ENCODE measurements around the gene SGIP1.
A peak's percentile ranks its signal among the peaks of the same experiment; 100 is the strongest.

The SGIP1 gene

DNA sequence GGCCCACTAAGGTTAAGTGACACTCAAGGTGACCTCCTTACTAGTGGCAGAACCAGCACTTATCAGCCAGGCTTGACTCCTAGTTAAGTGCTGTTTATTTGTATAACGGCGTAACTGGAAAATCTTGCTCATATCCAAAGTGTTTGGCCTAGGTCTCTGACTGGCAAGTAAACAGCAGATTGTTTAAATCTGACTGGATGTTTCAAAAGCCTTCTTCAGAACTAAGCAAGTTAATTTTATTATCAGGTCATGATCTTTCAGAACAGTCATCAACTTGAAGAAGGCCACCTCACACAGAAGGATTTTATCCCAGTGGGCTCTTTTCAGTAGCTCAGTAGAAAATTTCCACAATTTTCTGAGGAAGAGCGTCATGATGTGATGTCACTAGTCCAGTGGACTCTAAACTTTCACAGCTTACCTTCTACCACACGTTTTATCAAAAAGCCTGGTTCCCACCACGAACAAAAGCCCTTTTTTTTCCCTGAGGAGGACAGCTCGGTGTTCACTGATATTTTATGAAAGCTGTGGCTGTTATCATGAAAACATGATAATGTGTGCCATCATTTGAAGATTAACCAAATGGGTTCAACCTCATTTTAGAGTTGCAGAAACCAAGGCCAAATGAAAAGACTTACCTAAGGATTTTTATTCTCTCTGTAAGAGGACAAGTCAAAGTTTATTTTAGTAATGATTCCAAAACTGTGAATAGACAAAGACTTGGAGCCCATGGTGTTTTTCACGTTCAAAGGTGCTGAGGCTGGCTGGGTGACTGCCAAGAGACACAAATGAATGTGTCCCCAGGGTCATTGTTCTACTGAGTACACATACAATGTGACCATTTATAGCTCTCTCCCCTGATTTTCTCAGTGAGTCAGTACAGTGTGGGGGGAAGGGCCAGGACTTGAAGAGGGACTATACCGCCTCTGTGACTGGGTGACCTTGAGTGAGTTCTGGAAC lies 9.1 kb downstream of the SGIP1 start:
- intact Hi-C loops (cut with DNase I): no loop called here
- DNase-seq: peak; percentile 12 to 88 (median 56)

DNA sequence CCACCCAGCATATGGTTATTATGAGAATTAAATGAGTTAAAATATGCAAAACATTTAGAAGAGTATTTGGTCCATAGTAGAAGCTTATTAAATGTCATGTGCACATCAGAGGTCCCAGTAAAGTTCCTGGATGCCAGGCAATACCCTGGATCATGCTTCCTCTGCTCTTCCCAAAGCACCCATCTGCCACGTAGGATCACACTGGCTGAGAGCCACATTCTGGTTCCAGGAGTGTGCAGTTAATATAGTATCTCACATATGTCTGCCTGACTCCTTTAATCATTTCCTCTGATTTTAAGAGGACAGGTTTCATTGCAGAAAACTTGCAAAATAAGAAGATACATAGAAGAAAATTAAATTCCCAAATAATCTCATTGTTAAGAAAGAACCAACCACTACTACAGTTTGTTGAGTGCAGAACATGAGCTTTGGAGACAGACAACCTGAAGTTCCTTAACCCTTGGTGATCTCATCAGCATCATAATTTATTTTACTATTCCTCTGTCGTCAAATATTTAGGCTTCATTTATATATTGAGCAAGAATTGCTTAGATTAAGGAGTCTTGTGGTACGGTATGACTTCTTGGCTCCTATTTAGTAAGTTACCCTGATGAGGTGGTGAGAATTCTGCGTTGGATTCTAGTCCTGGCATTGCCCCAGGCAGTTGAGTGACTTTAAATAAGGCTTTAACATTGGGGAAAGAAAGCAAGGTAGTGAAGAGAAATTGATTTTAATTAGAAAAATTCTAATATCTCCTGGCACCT lies 12.3 kb downstream of the SGIP1 start:
- intact Hi-C loops (cut with DNase I): no loop called here
- no peak for DNase-seq

DNA sequence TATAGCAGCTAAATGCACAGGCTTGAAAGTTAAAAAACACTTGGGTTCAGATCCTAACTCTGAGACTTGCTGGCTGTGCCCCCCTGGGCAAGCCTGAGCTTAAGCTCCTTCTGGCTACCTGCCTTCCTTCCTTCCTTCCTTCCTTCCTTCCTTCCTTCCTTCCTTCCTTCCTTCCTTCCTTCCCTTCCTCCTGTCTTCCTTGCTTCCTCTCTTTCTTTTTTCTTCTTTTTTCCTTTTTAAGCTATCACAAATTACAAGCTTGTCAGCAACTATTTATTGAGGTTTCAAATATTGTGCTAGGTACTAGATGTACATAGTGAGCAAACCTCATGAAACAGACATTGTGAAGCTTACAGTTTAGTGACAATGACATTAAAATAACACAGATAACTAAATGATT lies 15.1 kb downstream of the SGIP1 start:
- intact Hi-C loops (cut with DNase I): no loop called here

GRCh38 chr1:66550243-66550642 lies 16.3 kb downstream of the SGIP1 start:
- intact Hi-C loops (cut with DNase I): no loop called here
- no peak for DNase-seq

More for the DNA sequence above, 15.1 kb downstream of the SGIP1 start:
- DNase-seq: no peak

DNA sequence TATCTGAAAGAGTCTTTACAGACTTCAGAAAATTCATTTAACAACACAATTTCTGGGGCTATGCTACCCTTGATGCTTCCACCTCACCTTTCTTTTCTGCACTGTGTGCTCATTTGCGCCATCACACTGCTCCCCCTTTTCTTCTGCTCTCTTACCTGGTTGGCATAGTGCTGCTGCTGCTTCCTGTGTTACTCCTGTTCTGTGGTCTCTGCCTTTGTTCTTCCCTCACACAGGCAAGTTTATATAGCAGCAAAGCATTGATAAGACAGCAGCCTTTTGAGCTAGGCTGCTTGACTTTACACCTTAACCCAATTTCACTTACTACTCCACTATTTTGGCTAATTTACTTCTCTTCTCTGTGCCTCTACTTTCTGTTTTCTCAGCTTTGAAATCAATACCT lies 18.3 kb downstream of the SGIP1 start:
- intact Hi-C loops (cut with DNase I): no loop called here
- no peak for DNase-seq

DNA sequence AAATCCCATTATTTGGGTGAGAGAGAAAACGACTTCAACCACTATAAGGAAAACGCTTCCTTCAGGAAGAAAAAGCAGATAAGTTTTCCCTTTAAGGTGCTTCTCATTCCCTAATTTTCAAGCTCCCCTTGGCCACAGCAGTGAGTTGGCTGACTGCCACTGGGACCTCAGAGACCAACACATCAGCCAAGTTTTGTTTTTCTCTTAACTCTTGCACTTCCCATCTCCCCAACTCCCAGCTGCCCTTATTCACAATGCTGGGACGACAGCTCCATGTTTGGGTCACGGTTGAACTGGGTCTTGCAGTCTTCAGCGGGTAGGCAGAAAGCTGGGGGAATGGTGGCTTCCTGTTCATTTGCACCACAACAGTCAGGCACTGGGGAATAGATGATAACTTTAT lies 18.9 kb downstream of the SGIP1 start:
- DNase-seq: peak in 1 of 42 donors; percentile 33
- intact Hi-C loops (cut with DNase I): no loop called here

- DNase-seq: no peak
- intact Hi-C loops (cut with DNase I): no loop called here
Measured at GRCh38 chr1:66553846-66554245, 19.9 kb downstream of the SGIP1 start.

DNA sequence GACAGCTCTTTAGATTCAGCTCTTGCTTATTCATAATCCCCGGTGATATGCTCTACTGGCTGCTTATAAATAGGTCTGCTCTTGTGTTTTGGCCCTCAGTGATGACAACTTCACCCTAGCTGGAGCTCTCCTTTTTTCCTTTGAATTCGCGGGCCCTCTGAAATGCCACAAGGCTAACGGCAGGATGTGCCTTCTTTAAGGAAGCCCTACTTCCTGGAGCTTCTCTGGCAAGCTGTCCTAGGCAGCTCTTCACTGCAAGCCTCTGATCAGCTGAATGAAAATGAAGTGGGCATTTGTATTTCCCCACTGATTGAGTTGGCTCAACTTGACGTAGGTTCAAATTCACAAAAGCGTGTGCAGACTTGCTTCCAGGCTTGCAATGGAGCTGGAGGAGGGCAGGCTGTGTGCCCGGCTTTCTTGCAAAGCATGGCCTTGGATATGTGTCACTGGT lies 22.2 kb downstream of the SGIP1 start:
- peak in 23 of 42 donors; percentile 1 to 77 (median 41) for DNase-seq
- intact Hi-C loops (cut with DNase I): no loop called here

GRCh38 chr1:66557157-66557556 lies 23.2 kb downstream of the SGIP1 start:
- DNase-seq: no peak
- intact Hi-C loops (cut with DNase I): no loop called here

- intact Hi-C loops (cut with DNase I): no loop called here
- no peak for DNase-seq
Measured at GRCh38 chr1:66559517-66559916, 25.6 kb downstream of the SGIP1 start.

GRCh38 chr1:66562561-66562960 lies 28.6 kb downstream of the SGIP1 start:
- DNase-seq: no peak
- intact Hi-C loops (cut with DNase I): no loop called here

- intact Hi-C loops (cut with DNase I): no loop called here
- no peak for DNase-seq
Measured at GRCh38 chr1:66563094-66563800, 29.3 kb downstream of the SGIP1 start.

DNA sequence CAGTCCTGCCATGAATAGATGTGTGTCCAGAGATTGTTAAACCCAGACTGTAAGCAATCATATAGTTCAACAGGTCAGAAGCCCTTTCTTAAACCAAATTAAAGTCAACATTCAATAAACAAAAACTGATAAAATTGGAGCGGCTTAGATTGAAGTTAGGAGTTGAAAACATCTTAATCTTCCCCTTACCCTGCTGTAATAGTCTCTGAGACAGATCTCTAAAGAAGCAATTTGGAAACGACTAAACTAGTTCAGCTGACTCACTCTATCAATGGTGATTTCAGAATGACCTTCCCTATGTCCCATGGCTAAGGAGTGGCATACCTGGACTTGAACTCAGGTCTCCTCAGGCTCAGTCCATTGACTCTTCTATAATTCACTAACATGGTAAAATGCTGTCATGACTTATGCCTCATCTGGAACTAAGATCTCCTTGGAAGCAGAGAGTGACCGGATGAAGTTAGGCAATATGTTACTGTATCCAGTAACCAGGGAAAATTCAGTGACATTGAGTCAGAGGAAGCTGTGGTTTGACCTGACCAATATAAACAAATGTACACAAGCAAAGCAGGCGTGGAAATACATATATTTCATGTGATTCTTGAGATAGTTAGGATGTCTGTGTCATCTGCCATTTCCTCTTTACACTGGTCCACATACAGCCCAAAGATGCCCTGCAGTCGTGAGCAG lies 30.1 kb downstream of the SGIP1 start:
- no peak for DNase-seq
- intact Hi-C loops (cut with DNase I): no loop called here

DNA sequence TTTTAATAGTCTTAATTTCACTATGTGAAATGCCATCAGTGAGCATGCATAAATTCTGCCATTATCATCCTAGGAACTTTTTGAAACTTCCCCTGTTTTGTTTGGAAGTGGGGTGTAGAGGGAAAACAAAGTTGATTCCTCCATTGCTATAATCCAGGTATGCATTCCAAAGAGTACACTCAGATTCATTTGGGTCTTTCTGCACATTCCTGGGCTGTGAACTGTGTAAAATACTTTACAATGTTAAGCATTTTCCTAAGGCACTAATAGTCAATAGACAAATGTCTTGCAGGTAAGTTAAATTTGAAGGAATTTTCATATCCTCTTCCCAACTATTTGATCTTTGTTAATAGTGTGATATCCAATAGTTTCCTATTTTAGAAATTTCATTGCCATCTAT lies 36.2 kb downstream of the SGIP1 start:
- intact Hi-C loops (cut with DNase I): no loop called here
- no peak for DNase-seq

GRCh38 chr1:66571789-66572188 lies 37.8 kb downstream of the SGIP1 start:
- DNase-seq: no peak
- intact Hi-C loops (cut with DNase I): no loop called here

DNA sequence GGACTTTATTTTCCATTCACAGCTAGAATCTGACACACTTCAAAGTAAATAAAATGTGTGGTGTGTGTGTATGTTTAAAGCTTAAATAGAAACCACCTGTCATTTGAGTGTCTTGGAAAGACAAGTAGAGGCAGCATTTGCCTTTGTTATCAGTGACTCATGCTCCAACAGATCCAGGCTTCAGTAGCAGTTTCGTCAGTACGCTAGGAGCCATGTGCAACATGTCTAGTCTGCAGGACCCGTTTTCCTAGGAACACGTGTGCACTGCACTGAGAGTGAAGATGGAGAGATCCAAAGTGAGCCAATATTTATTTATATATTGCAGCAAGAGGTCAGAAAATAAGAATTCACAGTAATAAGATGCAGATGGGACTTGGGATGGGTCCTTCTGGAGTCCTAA lies 41.8 kb downstream of the SGIP1 start:
- DNase-seq: peak in 21 of 42 donors; percentile 7 to 65 (median 39)
- intact Hi-C loops (cut with DNase I): no loop called here

DNA sequence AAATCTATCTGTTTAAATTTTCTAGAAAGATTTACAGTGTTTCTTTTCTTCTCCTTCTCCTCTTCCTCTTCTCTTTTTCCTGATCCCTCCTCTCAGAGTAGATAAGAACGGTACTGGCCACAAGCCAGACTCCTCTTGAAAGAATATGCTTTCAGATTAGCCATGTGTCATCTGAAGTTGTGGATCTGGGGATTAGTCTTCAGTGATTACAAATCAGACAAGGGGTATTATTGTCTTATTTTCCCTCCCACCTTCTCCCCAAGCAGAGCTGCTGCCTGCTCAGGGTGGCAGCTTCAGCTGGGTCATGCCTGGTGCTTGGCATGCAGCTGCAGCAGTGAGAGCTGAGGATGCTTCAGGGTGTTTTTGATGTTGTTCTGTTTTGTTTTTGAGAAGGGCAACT lies 42.7 kb downstream of the SGIP1 start:
- peak in 10 of 42 donors; percentile 3 to 61 (median 24) for DNase-seq
- intact Hi-C loops (cut with DNase I): no loop called here

GRCh38 chr1:66578841-66579240 lies 44.9 kb downstream of the SGIP1 start:
- no peak for DNase-seq
- intact Hi-C loops (cut with DNase I): no loop called here

DNA sequence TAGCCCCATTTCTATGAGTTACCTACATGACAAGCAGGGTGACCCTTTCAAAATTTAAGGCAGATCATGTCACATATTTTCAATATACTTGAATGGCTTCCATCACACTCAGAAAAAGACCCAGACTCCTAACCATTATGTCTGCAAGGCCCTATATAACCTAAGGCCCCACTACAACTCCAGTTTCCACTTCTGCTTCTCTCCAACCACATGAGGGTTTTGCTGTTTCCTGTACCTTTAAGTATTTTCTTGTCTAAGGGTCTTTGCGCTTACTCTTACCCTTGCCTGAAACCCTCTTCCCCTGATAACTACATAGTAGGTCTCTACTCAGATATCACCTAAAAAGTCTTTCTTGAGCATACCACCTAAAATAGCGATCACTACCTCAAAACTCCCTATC lies 46.1 kb downstream of the SGIP1 start:
- intact Hi-C loops (cut with DNase I): no loop called here
- no peak for DNase-seq

Data from head of caudate nucleus (tissue), 42 donors.